Endothelial cell of umbilical vein (primary cell): Measurements from ENCODE around the gene FYB1. TPM values are rescaled to one million over a fixed set of nuclear protein-coding genes. Genes with fewer than 3 reads are reported as not detected.
A peak's percentile ranks its signal among the peaks of the same experiment; 100 is the strongest.

ENCODE experiments used
- BruUV-seq: library from RNA; stranded (reverse); fragments of 400-500 nt; replicated peaks from 2 replicates; lab custom pipeline; 2021; lab: Mats Ljungman, UMichigan
- CTCF ChIA-PET: fragments of 300-600, 350-600 bp; sonication (Branson Sonifier 250); formaldehyde crosslinking; loops from one replicate; lab custom pipeline; 2021; ENCODE audit warnings: antibody characterized with exemption, inconsistent platforms; lab: Charles Lee
- POLR2A ChIA-PET: fragments of 300-600, 350-600 bp; sonication (Branson Sonifier 250); formaldehyde crosslinking; loops from one replicate; lab custom pipeline; 2021; ENCODE audit warnings: antibody characterized with exemption, inconsistent platforms; lab: Charles Lee
- DNase-seq: peaks from one replicate; pipeline ENCODE4 v3.0.0-alpha.2; 2011; ENCODE audit warnings: low read depth, low spot score
- FAIRE-seq: peaks from 2 replicates; lab custom pipeline; 2011; peaks lifted over from hg19 to GRCh38; lab: Jason Lieb, UNC
- H2AFZ ChIP-seq: 2 replicates; pipeline ENCODE4 v1.6.0; 2012; ENCODE audit warnings: low read depth, low read length, control low read depth, inconsistent platforms
- H3K27ac ChIP-seq: 2 replicates; pipeline ENCODE4 v1.5.1; 2011; ENCODE audit warnings: low read depth, mild to moderate bottlenecking, control low read depth, low read length, moderate library complexity; ENCODE audit not compliant: insufficient read depth
- H3K27me3 ChIP-seq, 2 experiments: 2 replicates each; pipeline versions ENCODE4 v1.6.0 to v1.6.1; 2011; ENCODE audit warnings: low read length in 2 of 2, mixed read lengths in 1 of 2; ENCODE audit not compliant: control insufficient read depth in 2 of 2, insufficient read depth in 2 of 2
- H3K36me3 ChIP-seq, 2 experiments: 2 replicates in 1 of 2; 3 replicates in 1 of 2; pipeline ENCODE4 v1.5.1; 2011; ENCODE audit warnings: low read length in 2 of 2, mild to moderate bottlenecking in 1 of 2, moderate library complexity in 1 of 2; ENCODE audit not compliant: control insufficient read depth in 2 of 2, insufficient read depth in 2 of 2; ENCODE audit errors: extremely low read depth in 1 of 2
- H3K4me1 ChIP-seq: 3 replicates; pipeline ENCODE4 v1.5.1; 2011; ENCODE audit warnings: mild to moderate bottlenecking, low read length; ENCODE audit not compliant: control insufficient read depth, insufficient read depth; ENCODE audit errors: extremely low read depth
- H3K4me2 ChIP-seq: 2 replicates; pipeline ENCODE4 v1.6.1; 2011; ENCODE audit warnings: low read length, control low read depth, mixed read lengths; ENCODE audit not compliant: insufficient read depth
- H3K4me3 ChIP-seq, 3 experiments: fragments of 200-600 bp in 1 of 3; sonication (generic), shearing (Covaris generic) in 1 of 3; replicated peaks in 1 of 3; 2 replicates each; pipeline ENCODE4 v1.5.1; 2011 to 2016; ENCODE audit warnings: control low read depth in 3 of 3, low read length in 3 of 3, mild to moderate bottlenecking in 2 of 3, inconsistent platforms in 1 of 3, low read depth in 1 of 3, moderate library complexity in 1 of 3; ENCODE audit not compliant: insufficient read depth in 1 of 3
- H3K79me2 ChIP-seq: 2 replicates; pipeline ENCODE4 v1.6.0; 2012; ENCODE audit warnings: low read length, inconsistent platforms; ENCODE audit not compliant: control insufficient read depth, insufficient read depth
- H3K9ac ChIP-seq: replicated peaks from 2 replicates; pipeline ENCODE3; 2011; ENCODE audit warnings: low read length, control low read depth; ENCODE audit not compliant: insufficient read depth; ENCODE audit errors: extremely low read depth
- H3K9me1 ChIP-seq: replicated peaks from 3 replicates; pipeline ENCODE4 v1.6.0; 2011; ENCODE audit warnings: mild to moderate bottlenecking, low read length; ENCODE audit not compliant: control insufficient read depth, insufficient read depth; ENCODE audit errors: extremely low read depth
- H3K9me3 ChIP-seq: replicated peaks from 2 replicates; pipeline ENCODE4 v1.5.1; 2012; ENCODE audit warnings: low read length, inconsistent platforms; ENCODE audit not compliant: control insufficient read depth, insufficient read depth
- H4K20me1 ChIP-seq: replicated peaks from 2 replicates; pipeline ENCODE3; 2011; ENCODE audit warnings: mild to moderate bottlenecking, low read length; ENCODE audit not compliant: control insufficient read depth, insufficient read depth; ENCODE audit errors: extremely low read depth
- CTCF ChIP-seq, 2 donors: IDR thresholded peaks; 1 replicate in 1 of 2; 2 replicates in 1 of 2; pipeline ENCODE4 v1.5.1; 2011; ENCODE audit warnings: low read length in 2 of 2, mild to moderate bottlenecking in 2 of 2, moderate library complexity in 2 of 2, control low read depth in 1 of 2, inconsistent platforms in 1 of 2, low read depth in 1 of 2; ENCODE audit not compliant: insufficient read depth in 1 of 2; ENCODE audit errors: extremely low read depth in 1 of 2
- EZH2 ChIP-seq: IDR thresholded peaks from 2 replicates; pipeline ENCODE4 v1.6.1; 2012; ENCODE audit warnings: borderline replicate concordance, low read depth, mild to moderate bottlenecking, moderate library complexity, low read length, inconsistent platforms; ENCODE audit not compliant: severe bottlenecking
- FOS ChIP-seq: IDR thresholded peaks from 2 replicates; pipeline ENCODE4 v1.6.1; 2011; ENCODE audit warnings: mild to moderate bottlenecking, low read length, moderate library complexity, borderline replicate concordance; ENCODE audit not compliant: insufficient read depth
- GATA2 ChIP-seq: IDR thresholded peaks from 2 replicates; pipeline ENCODE4 v1.7.0; 2011; ENCODE audit warnings: low read depth, mild to moderate bottlenecking, moderate library complexity, mixed read lengths, low read length; ENCODE audit not compliant: insufficient read length, insufficient read depth
- JUN ChIP-seq: IDR thresholded peaks from 2 replicates; pipeline ENCODE4 v1.6.1; 2011; ENCODE audit warnings: borderline replicate concordance, low read depth; ENCODE audit not compliant: insufficient read length, insufficient read depth
- MAX ChIP-seq: IDR thresholded peaks from 2 replicates; pipeline ENCODE4 v1.6.1; 2011; ENCODE audit not compliant: insufficient read depth, insufficient read length
- MYC ChIP-seq: IDR thresholded peaks from one replicate; pipeline ENCODE4 v1.6.1; 2011; ENCODE audit warnings: mild to moderate bottlenecking, low read depth, low read length
- POLR2A ChIP-seq: IDR thresholded peaks from 2 replicates; pipeline ENCODE4 v1.6.1; 2012; ENCODE audit warnings: low read depth, mild to moderate bottlenecking, control low read depth, low read length
- POLR2AphosphoS5 ChIP-seq: IDR thresholded peaks from 2 replicates; pipeline ENCODE4 v1.6.1; 2012; ENCODE audit warnings: low read depth, mild to moderate bottlenecking, control low read depth, low read length, moderate library complexity; ENCODE audit not compliant: insufficient read depth
- dilution Hi-C: fragments of 300-500 bp; cut with MboI; formaldehyde crosslinking; loops from one replicate; pipeline ENCODE4 v1.15.0; 2019; ENCODE audit warnings: low sequenced_read_pairs; ENCODE audit not compliant: extremely low pct_ligation_motif_present
- intact Hi-C: fragments of 100-400 bp; cut with micrococcal nuclease; formaldehyde crosslinking; loops from one replicate; pipeline ENCODE4 v1.10.0; 2022
- polyA plus RNA-seq, 4 experiments: library from polyadenylated mRNA; depleted of rRNA in 3 of 4; stranded (reverse) in 3 of 4; unstranded in 1 of 4; fragments of >200 nt; gene quantifications; 2 replicates each; pipeline versions ENCODE4 v1.2.1 to v1.2.3, GENCODE V29; 2011 to 2012; ENCODE audit warnings: missing spikeins in 1 of 4
- total RNA-seq: library from RNA; stranded (reverse); gene quantifications from 2 replicates; pipeline ENCODE4 v1.2.3, GENCODE V29; 2021

Gene FYB1
- total and polyA plus RNA-seq, 2 donors (not counting 3 experiments of a cell fraction or from before 2014, with no cell fraction given) = 0.44 TPM; not detected in 1

GRCh38 chr5:39113354-39113953 is 105.9 kb downstream of the FYB1 start:
- intact Hi-C loops = no loop called here
- no peaks in the 10 kb centered on the region for H3K27me3 ChIP-seq
- FAIRE-seq (peak; percentile 18), DNase-seq (peak; percentile 72)
- CTCF ChIA-PET = interaction anchor here (1.5 kb wide), 1 partner anchor 10 kb away, joined by 8 read pairs; no protein-coding TSS in a partner anchor
- no peak for TF ChIP-seq MYC
- TF ChIP-seq MAX = no peak
- no peak for TF ChIP-seq POLR2AphosphoS5
- TF ChIP-seq GATA2 = no peak
- TF ChIP-seq POLR2A = no peak
- peak; percentile 60 for TF ChIP-seq JUN
- no peak for TF ChIP-seq EZH2
- peak; percentile 70 for TF ChIP-seq FOS
- no peak for TF ChIP-seq CTCF (IDR thresholded peaks at IDR 0.05; ENCODE audit: extremely low read depth in 1 of 2, insufficient read depth in 1 of 2, low read depth in 1 of 2, low read length in 2 of 2)
- peak overlapping the region; percentile 32 for H3K4me2 ChIP-seq
- POLR2A ChIA-PET = no interaction called here
- no peaks in the 10 kb centered on the region for H3K9me1 ChIP-seq
- H3K79me2 ChIP-seq = no peaks in the 10 kb centered on the region
- H3K4me1 ChIP-seq = peaks cover 49% of the 10 kb centered on the region
- no TSS peak for BruUV-seq
- H3K9me3 ChIP-seq = no peaks in the 10 kb centered on the region
- no peak overlapping the region for H2AFZ ChIP-seq
- H4K20me1 ChIP-seq = no peaks in the 10 kb centered on the region
- no peaks in the 10 kb centered on the region for H3K36me3 ChIP-seq
- dilution Hi-C loops = no loop called here
- H3K9ac ChIP-seq = no peak overlapping the region
- no peak overlapping the region for H3K4me3 ChIP-seq
- no peak overlapping the region for H3K27ac ChIP-seq
